Activated CD8-positive, alpha-beta memory T cell treated with anti-CD3 and anti-CD28 coated beads for 1 hour (primary cell): ENCODE data around the gene RAD51B.

ENCODE experiments used
- DNase-seq, 2 donors: peaks; one replicate each; pipeline ENCODE4 v3.0.0-alpha.2; 2020; ENCODE audit warnings: low read depth in 1 of 2; ENCODE audit errors: extremely low read depth in 1 of 2

The RAD51B gene

GRCh38 chr14:67892466-67893100 lies 73.0 kb downstream of the RAD51B start:
- no peak for DNase-seq

GRCh38 chr14:67900231-67900630 lies 80.7 kb downstream of the RAD51B start:
- DNase-seq = no peak

GRCh38 chr14:67908052-67908754 lies 88.6 kb downstream of the RAD51B start:
- no peak for DNase-seq

GRCh38 chr14:67911562-67911961 lies 92.0 kb downstream of the RAD51B start:
- DNase-seq = no peak

- no peak for DNase-seq
These were observed 96.9 kb downstream of the RAD51B start for GRCh38 chr14:67916430-67916829.

- no peak for DNase-seq
These were observed 97.4 kb downstream of the RAD51B start for GRCh38 chr14:67917006-67917405.

- DNase-seq = no peak
These were observed 99.3 kb downstream of the RAD51B start for GRCh38 chr14:67918838-67919237.

- DNase-seq = no peak
These were observed 99.9 kb downstream of the RAD51B start for GRCh38 chr14:67919259-67920032.

GRCh38 chr14:67926821-67927220 lies 107.2 kb downstream of the RAD51B start:
- no peak for DNase-seq

GRCh38 chr14:67927244-67927643 lies 107.7 kb downstream of the RAD51B start:
- DNase-seq = no peak

- no peak for DNase-seq
These were observed 108.8 kb downstream of the RAD51B start for GRCh38 chr14:67928375-67928774.

GRCh38 chr14:67932708-67933246 lies 113.2 kb downstream of the RAD51B start:
- DNase-seq = no peak

GRCh38 chr14:67933266-67933665 lies 113.7 kb downstream of the RAD51B start:
- DNase-seq = no peak

GRCh38 chr14:67934087-67934486 lies 114.5 kb downstream of the RAD51B start:
- no peak for DNase-seq

GRCh38 chr14:67934862-67935261 lies 115.3 kb downstream of the RAD51B start:
- DNase-seq = no peak

GRCh38 chr14:67935371-67935770 lies 115.8 kb downstream of the RAD51B start:
- no peak for DNase-seq

GRCh38 chr14:67938071-67938470 lies 118.5 kb downstream of the RAD51B start:
- DNase-seq = no peak

- DNase-seq = no peak
These were observed 121.2 kb downstream of the RAD51B start for GRCh38 chr14:67940486-67941455.

GRCh38 chr14:67941456-67942018 lies 122.0 kb downstream of the RAD51B start:
- no peak for DNase-seq

- DNase-seq = no peak
These were observed 122.6 kb downstream of the RAD51B start for GRCh38 chr14:67942080-67942710.
